ENCODE measurements around the gene SRBD1.
A peak's percentile ranks its signal among the peaks of the same experiment; 100 is the strongest.

SRBD1 gene

GRCh38 chr2:45585267-45585861 lies 25.7 kb downstream of the SRBD1 start:
- DNase-seq (ENCODE audit: low read depth): peak; percentile 50
- peak; percentile 56 for TF ChIP-seq CTCF (IDR thresholded peaks at IDR 0.05; ENCODE audit: insufficient read depth, low read depth, low read length, missing control alignments)
- H3K4me3 ChIP-seq (ENCODE audit: low read depth, low read length): no peak overlapping the region

GRCh38 chr2:45583977-45584376 lies 27.1 kb downstream of the SRBD1 start:
- H3K4me3 ChIP-seq (ENCODE audit: low read depth, low read length): no peak overlapping the region
- no peak for TF ChIP-seq CTCF (IDR thresholded peaks at IDR 0.05; ENCODE audit: insufficient read depth, low read depth, low read length, missing control alignments)
- no peak for DNase-seq (ENCODE audit: low read depth)

GRCh38 chr2:45582522-45582921 lies 28.5 kb downstream of the SRBD1 start:
- no peak for DNase-seq (ENCODE audit: low read depth)
- no peak overlapping the region for H3K4me3 ChIP-seq (ENCODE audit: low read depth, low read length)
- TF ChIP-seq CTCF (IDR thresholded peaks at IDR 0.05; ENCODE audit: insufficient read depth, low read depth, low read length, missing control alignments): no peak

- H3K4me3 ChIP-seq (ENCODE audit: low read depth, low read length): no peak overlapping the region
- peak; percentile 8 for TF ChIP-seq CTCF (IDR thresholded peaks at IDR 0.05; ENCODE audit: insufficient read depth, low read depth, low read length, missing control alignments)
- DNase-seq (ENCODE audit: low read depth): peak; percentile 25
These were observed 32.8 kb downstream of the SRBD1 start for GRCh38 chr2:45578056-45578843.

- DNase-seq (ENCODE audit: low read depth): no peak
- TF ChIP-seq CTCF (IDR thresholded peaks at IDR 0.05; ENCODE audit: insufficient read depth, low read depth, low read length, missing control alignments): no peak
- H3K4me3 ChIP-seq (ENCODE audit: low read depth, low read length): no peak overlapping the region
These were observed 33.6 kb downstream of the SRBD1 start for GRCh38 chr2:45577441-45577840.

GRCh38 chr2:45575881-45576280 lies 35.2 kb downstream of the SRBD1 start:
- DNase-seq (ENCODE audit: low read depth): no peak
- no peak overlapping the region for H3K4me3 ChIP-seq (ENCODE audit: low read depth, low read length)
- TF ChIP-seq CTCF (IDR thresholded peaks at IDR 0.05; ENCODE audit: insufficient read depth, low read depth, low read length, missing control alignments): no peak

Measured in GM12865 (cell line).